A673 (cell line): ENCODE results near the gene PCDHGB6. TPM values are rescaled to one million over a fixed set of nuclear protein-coding genes. Genes with fewer than 3 reads are reported as not detected.

ENCODE experiments used
- BruUV-seq: library from RNA; stranded (reverse); fragments of 400-500 nt; replicated peaks from 2 replicates; lab custom pipeline; 2021; lab: Mats Ljungman, UMichigan
- CTCF ChIA-PET: fragments of 300-600 bp; sonication (Branson Sonifier 250); formaldehyde crosslinking; loops from one replicate; lab custom pipeline; 2022; ENCODE audit warnings: antibody characterized with exemption; lab: Charles Lee
- POLR2A ChIA-PET: fragments of 300-600 bp; sonication (Branson Sonifier 250); formaldehyde crosslinking; loops from one replicate; lab custom pipeline; 2022; ENCODE audit warnings: antibody characterized with exemption; ENCODE audit not compliant: low non-redundant PET; lab: Charles Lee
- DNase-seq: peaks from one replicate; pipeline ENCODE4 v3.0.0-alpha.2; 2015; ENCODE audit warnings: low spot score
- H3K27ac ChIP-seq: fragments of 200-600 bp; sonication (generic); 2 replicates; pipeline ENCODE4 v1.5.1; 2016; ENCODE audit warnings: mixed run types, low read depth, mild to moderate bottlenecking, mixed read lengths, antibody characterized with exemption, low read length; ENCODE audit not compliant: poor library complexity, severe bottlenecking
- H3K27me3 ChIP-seq: fragments of 200-600 bp; sonication (generic); replicated peaks from 2 replicates; pipeline ENCODE4 v1.6.1; 2017; ENCODE audit warnings: mixed run types, low read depth, mild to moderate bottlenecking, mixed read lengths, antibody characterized with exemption, low read length; ENCODE audit not compliant: insufficient read depth, poor library complexity
- H3K36me3 ChIP-seq: fragments of 200-600 bp; sonication (generic); 2 replicates; pipeline ENCODE4 v1.6.1; 2016; ENCODE audit warnings: mixed run types, mild to moderate bottlenecking, mixed read lengths, antibody characterized with exemption, low read length; ENCODE audit not compliant: insufficient read depth, poor library complexity, severe bottlenecking
- H3K4me1 ChIP-seq: fragments of 200-600 bp; sonication (generic); 2 replicates; pipeline ENCODE4 v1.6.1; 2017; ENCODE audit warnings: mixed run types, mild to moderate bottlenecking, mixed read lengths, antibody characterized with exemption, low read length; ENCODE audit not compliant: insufficient read depth, poor library complexity, severe bottlenecking
- H3K4me3 ChIP-seq: fragments of 200-600 bp; sonication (generic); 2 replicates; pipeline ENCODE4 v1.5.1; 2016; ENCODE audit warnings: low read depth, mixed run types, mild to moderate bottlenecking, mixed read lengths, low read length; ENCODE audit not compliant: poor library complexity, severe bottlenecking
- H3K9me3 ChIP-seq: fragments of 200-600 bp; sonication (generic); 2 replicates; pipeline ENCODE4 v1.6.1; 2016; ENCODE audit warnings: mixed run types, low read depth, mild to moderate bottlenecking, mixed read lengths, antibody characterized with exemption, low read length; ENCODE audit not compliant: poor library complexity, severe bottlenecking
- EZH2 ChIP-seq: fragments of 200-600 bp; sonication (generic); IDR thresholded peaks from 2 replicates; pipeline ENCODE4 v1.6.1; 2017; ENCODE audit warnings: borderline replicate concordance, low read depth, mild to moderate bottlenecking, mixed read lengths, antibody characterized with exemption, low read length; ENCODE audit not compliant: poor library complexity, severe bottlenecking
- intact Hi-C: fragments of 100-400 bp; cut with micrococcal nuclease; formaldehyde crosslinking; loops from one replicate; pipeline ENCODE4 v1.10.0; 2022; ENCODE audit not compliant: unreplicated experiment
- total RNA-seq: library from RNA; stranded (reverse); gene quantifications from 2 replicates; pipeline ENCODE4 v1.2.3, GENCODE V29; 2021
- TF ChIP-seq, protein P1 (sequence below): fragments of 300-800, 200-600 bp; sonication (generic); conservative IDR thresholded peaks from 2 replicates; pipeline ENCODE4 v1.5.1; 2017; ENCODE audit warnings: low read depth, mild to moderate bottlenecking, antibody characterized with exemption, low read length, moderate library complexity, mixed read lengths

Gene PCDHGB6
- total RNA-seq, 1 experiment from 2014 or later = 4.6 TPM

DNA sequence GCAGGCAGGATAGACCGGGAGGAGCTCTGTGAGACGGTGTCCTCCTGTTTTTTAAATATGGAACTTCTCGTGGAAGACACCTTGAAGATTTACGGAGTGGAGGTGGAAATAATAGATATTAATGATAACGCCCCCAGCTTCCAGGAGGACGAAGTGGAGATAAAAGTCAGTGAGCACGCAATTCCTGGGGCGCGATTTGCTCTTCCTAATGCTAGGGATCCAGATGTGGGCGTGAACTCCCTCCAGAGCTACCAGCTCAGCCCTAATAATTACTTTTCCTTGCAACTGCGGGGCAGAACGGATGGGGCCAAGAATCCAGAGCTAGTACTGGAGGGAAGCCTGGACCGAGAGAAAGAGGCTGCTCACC lies 13.7 kb downstream of the PCDHGB6 start:
- H3K27me3 ChIP-seq = no peaks in the 10 kb centered on the region
- H3K4me1 ChIP-seq = no peaks in the 10 kb centered on the region
- ChIA-PET CTCF (interaction anchor here (0.6 to 3.1 kb wide), 10 partner anchors 9 to 198 kb away, joined by 3 to 15 read pairs (median 5); partner anchors contain the start of genes PCDHB14, PCDHGA12 and PCDHGB3), POLR2A (no interaction called here)
- intact Hi-C loops = loop anchor here (1.0 kb wide), 1 partner anchor 136 kb away; no protein-coding TSS in a partner anchor
- peaks cover 14% of the 10 kb centered on the region for H3K36me3 ChIP-seq
- H3K27ac ChIP-seq = peak overlapping the region; percentile 77
- peak; percentile 45 for DNase-seq
- BruUV-seq = no TSS peak
- peak overlapping the region; percentile 53 for H3K4me3 ChIP-seq
- TF ChIP-seq, protein P1, sequence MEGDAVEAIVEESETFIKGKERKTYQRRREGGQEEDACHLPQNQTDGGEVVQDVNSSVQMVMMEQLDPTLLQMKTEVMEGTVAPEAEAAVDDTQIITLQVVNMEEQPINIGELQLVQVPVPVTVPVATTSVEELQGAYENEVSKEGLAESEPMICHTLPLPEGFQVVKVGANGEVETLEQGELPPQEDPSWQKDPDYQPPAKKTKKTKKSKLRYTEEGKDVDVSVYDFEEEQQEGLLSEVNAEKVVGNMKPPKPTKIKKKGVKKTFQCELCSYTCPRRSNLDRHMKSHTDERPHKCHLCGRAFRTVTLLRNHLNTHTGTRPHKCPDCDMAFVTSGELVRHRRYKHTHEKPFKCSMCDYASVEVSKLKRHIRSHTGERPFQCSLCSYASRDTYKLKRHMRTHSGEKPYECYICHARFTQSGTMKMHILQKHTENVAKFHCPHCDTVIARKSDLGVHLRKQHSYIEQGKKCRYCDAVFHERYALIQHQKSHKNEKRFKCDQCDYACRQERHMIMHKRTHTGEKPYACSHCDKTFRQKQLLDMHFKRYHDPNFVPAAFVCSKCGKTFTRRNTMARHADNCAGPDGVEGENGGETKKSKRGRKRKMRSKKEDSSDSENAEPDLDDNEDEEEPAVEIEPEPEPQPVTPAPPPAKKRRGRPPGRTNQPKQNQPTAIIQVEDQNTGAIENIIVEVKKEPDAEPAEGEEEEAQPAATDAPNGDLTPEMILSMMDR = no peak
- no peak for TF ChIP-seq EZH2
- H3K9me3 ChIP-seq = peaks cover 95% of the 10 kb centered on the region

DNA sequence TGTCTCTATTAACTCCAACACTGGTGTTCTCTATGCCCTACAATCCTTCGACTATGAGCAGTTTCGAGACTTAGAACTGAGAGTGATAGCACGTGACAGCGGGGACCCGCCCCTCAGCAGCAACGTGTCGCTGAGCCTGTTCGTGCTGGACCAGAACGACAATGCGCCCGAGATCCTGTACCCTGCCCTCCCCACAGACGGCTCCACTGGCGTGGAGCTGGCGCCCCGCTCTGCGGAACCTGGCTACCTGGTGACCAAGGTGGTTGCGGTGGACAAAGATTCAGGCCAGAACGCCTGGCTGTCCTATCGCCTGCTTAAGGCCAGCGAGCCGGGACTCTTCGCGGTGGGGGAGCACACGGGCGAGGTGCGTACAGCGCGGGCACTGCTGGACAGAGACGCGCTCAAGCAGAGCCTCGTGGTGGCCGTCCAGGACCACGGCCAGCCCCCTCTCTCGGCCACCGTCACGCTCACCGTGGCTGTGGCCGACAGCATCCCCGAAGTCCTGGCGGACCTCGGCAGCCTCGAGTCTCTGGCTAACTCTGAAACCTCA lies 15.0 kb downstream of the PCDHGB6 start:
- DNase-seq = no peak
- Histone ChIP-seq H3K27me3 (no peaks in the 10 kb centered on the region), H3K27ac (no peak overlapping the region), H3K4me3 (no peak overlapping the region), H3K4me1 (no peaks in the 10 kb centered on the region), H3K9me3 (peaks cover 96% of the 10 kb centered on the region), H3K36me3 (peaks cover 28% of the 10 kb centered on the region)
- TF ChIP-seq, protein P1 = no peak
- TF ChIP-seq EZH2 = no peak
- intact Hi-C loops = no loop called here
- ChIA-PET POLR2A (no interaction called here), CTCF (interaction anchor here (3.1 kb wide), 1 partner anchor 141 kb away, joined by 15 read pairs; no protein-coding TSS in a partner anchor)
- no TSS peak for BruUV-seq

DNA sequence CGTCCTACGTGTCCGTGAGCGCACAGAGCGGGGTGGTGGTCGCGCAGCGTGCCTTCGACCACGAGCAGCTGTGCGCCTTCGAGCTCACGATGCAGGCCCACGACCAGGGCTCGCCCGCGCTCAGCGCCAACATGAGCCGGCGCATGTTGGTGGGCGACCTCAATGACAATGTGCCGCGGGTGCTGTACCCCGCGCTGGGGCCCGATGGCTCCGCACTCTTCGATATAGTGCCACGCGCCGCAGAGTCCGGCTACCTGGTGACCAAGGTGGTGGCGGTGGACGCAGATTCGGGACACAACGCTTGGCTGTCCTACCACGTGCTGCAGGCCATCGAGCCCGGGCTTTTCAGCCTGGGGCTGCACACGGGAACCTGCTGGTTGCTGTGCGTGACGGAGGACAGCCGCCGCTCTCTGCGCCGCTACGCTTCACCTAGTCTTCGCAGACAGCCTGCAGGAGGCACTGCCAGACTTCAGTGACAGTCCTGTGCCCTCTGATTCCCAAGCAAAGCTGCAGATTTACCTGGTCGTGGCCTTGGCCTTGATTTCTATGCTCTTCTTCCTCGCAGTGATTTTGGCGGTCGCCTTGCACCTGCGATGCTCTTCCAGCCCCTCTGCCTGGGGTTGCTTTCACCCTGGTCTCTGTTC lies 20.1 kb downstream of the PCDHGB6 start:
- no TSS peak for BruUV-seq
- Histone ChIP-seq H3K36me3 (peaks cover 61% of the 10 kb centered on the region), H3K27me3 (no peaks in the 10 kb centered on the region), H3K27ac (no peak overlapping the region), H3K4me1 (no peaks in the 10 kb centered on the region), H3K4me3 (no peak overlapping the region), H3K9me3 (peaks cover 93% of the 10 kb centered on the region)
- TF ChIP-seq, protein P1 = no peak
- no peak for TF ChIP-seq EZH2
- POLR2A ChIA-PET = no interaction called here
- intact Hi-C loops = no loop called here
- CTCF ChIA-PET = no interaction called here
- DNase-seq = no peak
